H9 (cell line): ENCODE data around the gene KIAA0825. TPM values are rescaled to one million over a fixed set of nuclear protein-coding genes. Genes with fewer than 3 reads are reported as not detected.

Source experiments
- DNase-seq: peaks from one replicate; pipeline ENCODE4 v3.0.0-alpha.2; 2017
- H2AFZ ChIP-seq: one replicate; pipeline ENCODE4 v1.6.1; 2013; ENCODE audit warnings: mild to moderate bottlenecking, low read length, control low read depth, moderate library complexity
- H2AK5ac ChIP-seq: 2 replicates; pipeline ENCODE4 v1.6.1; 2013; ENCODE audit warnings: low read length, control low read depth, mixed read lengths; ENCODE audit not compliant: insufficient read length
- H2BK120ac ChIP-seq: one replicate; pipeline ENCODE4 v1.6.1; 2013; ENCODE audit warnings: low read depth, mild to moderate bottlenecking, low read length, control low read depth, inconsistent platforms; ENCODE audit not compliant: poor library complexity, severe bottlenecking
- H2BK12ac ChIP-seq: 2 replicates; pipeline ENCODE4 v1.6.1; 2013; ENCODE audit warnings: low read length, control low read depth, mixed read lengths, low read depth; ENCODE audit not compliant: insufficient read length
- H2BK15ac ChIP-seq: 2 replicates; pipeline ENCODE4 v1.6.1; 2013; ENCODE audit warnings: low read depth, low read length, control low read depth
- H2BK20ac ChIP-seq: one replicate; pipeline ENCODE4 v1.6.1; 2013; ENCODE audit warnings: low read depth, mild to moderate bottlenecking, low read length, control low read depth, inconsistent platforms; ENCODE audit not compliant: poor library complexity, severe bottlenecking
- H2BK5ac ChIP-seq: 2 replicates; pipeline ENCODE4 v1.6.1; 2013; ENCODE audit warnings: low read length, control low read depth, mixed read lengths; ENCODE audit not compliant: insufficient read length
- H3K14ac ChIP-seq: 2 replicates; pipeline ENCODE4 v1.6.1; 2013; ENCODE audit warnings: low read length, control low read depth; ENCODE audit not compliant: insufficient read depth
- H3K18ac ChIP-seq: 2 replicates; pipeline ENCODE4 v1.6.1; 2013; ENCODE audit warnings: low read depth, mild to moderate bottlenecking, mixed read lengths, low read length, control low read depth; ENCODE audit not compliant: insufficient read length
- H3K23ac ChIP-seq: 2 replicates; pipeline ENCODE4 v1.6.1; 2013; ENCODE audit warnings: low read length, control low read depth, mixed read lengths, low read depth; ENCODE audit not compliant: insufficient read length
- H3K23me2 ChIP-seq: 2 replicates; pipeline ENCODE4 v1.6.1; 2013; ENCODE audit warnings: low read depth, mild to moderate bottlenecking, mixed read lengths, low read length, control low read depth; ENCODE audit not compliant: insufficient read length, poor library complexity, severe bottlenecking
- H3K27ac ChIP-seq: 2 replicates; pipeline ENCODE4 v1.5.1; 2013; ENCODE audit warnings: low read length, control low read depth, mixed read lengths, low read depth; ENCODE audit not compliant: insufficient read length
- H3K27me3 ChIP-seq: 2 replicates; pipeline ENCODE4 v1.6.1; 2013; ENCODE audit warnings: low read length, control low read depth, inconsistent platforms; ENCODE audit not compliant: insufficient read depth
- H3K4ac ChIP-seq: 2 replicates; pipeline ENCODE4 v1.6.1; 2013; ENCODE audit warnings: low read depth, mild to moderate bottlenecking, control low read depth, inconsistent platforms, low read length, moderate library complexity
- H3K4me1 ChIP-seq: 2 replicates; pipeline ENCODE4 v1.6.1; 2013; ENCODE audit warnings: low read length, control low read depth, inconsistent platforms; ENCODE audit not compliant: insufficient read depth
- H3K4me2 ChIP-seq: 2 replicates; pipeline ENCODE4 v1.6.1; 2013; ENCODE audit warnings: low read length, control low read depth, mixed read lengths; ENCODE audit not compliant: insufficient read length, insufficient read depth
- H3K56ac ChIP-seq: 2 replicates; pipeline ENCODE4 v1.6.1; 2013; ENCODE audit warnings: low read depth, mild to moderate bottlenecking, mixed read lengths, low read length, control low read depth; ENCODE audit not compliant: insufficient read length
- H3K79me1 ChIP-seq: 2 replicates; pipeline ENCODE4 v1.6.1; 2013; ENCODE audit warnings: low read depth, mild to moderate bottlenecking, moderate library complexity, low read length, control low read depth, inconsistent platforms; ENCODE audit not compliant: insufficient read depth, poor library complexity, severe bottlenecking
- H3K79me2 ChIP-seq: 2 replicates; pipeline ENCODE4 v1.6.1; 2013; ENCODE audit warnings: low read length, control low read depth, inconsistent platforms; ENCODE audit not compliant: insufficient read depth
- H3K9ac ChIP-seq: 2 replicates; pipeline ENCODE4 v1.6.1; 2013; ENCODE audit warnings: low read length, control low read depth, mixed read lengths; ENCODE audit not compliant: insufficient read length; ENCODE audit errors: extremely low read depth
- H3K9me3 ChIP-seq: one replicate; pipeline ENCODE4 v1.6.1; 2013; ENCODE audit warnings: low read depth, low read length, inconsistent platforms; ENCODE audit not compliant: control insufficient read depth
- H3T11ph ChIP-seq: one replicate; pipeline ENCODE4 v1.6.1; 2013; ENCODE audit warnings: mild to moderate bottlenecking, low read length, control low read depth, inconsistent platforms
- H4K20me1 ChIP-seq: one replicate; pipeline ENCODE4 v1.6.1; 2013; ENCODE audit not compliant: control insufficient read depth, insufficient read length, insufficient read depth
- H4K5ac ChIP-seq: 2 replicates; pipeline ENCODE4 v1.6.1; 2013; ENCODE audit warnings: low read depth, mild to moderate bottlenecking, mixed read lengths, low read length, control low read depth; ENCODE audit not compliant: insufficient read length
- H4K8ac ChIP-seq: replicated peaks from 2 replicates; pipeline ENCODE4 v1.6.1; 2013; ENCODE audit warnings: low read length, control low read depth, mixed read lengths, low read depth; ENCODE audit not compliant: insufficient read length
- H4K91ac ChIP-seq: 2 replicates; pipeline ENCODE4 v1.6.1; 2013; ENCODE audit warnings: low read depth, mild to moderate bottlenecking, moderate library complexity, mixed read lengths, low read length, control low read depth; ENCODE audit not compliant: insufficient read length
- H3K27ac Mint-ChIP-seq, 3 experiments: 2 replicates in 2 of 3; 3 replicates in 1 of 3; pipeline ENCODE4 v1.8.0; 2020 to 2021; ENCODE audit warnings: mixed read lengths in 3 of 3, mild to moderate bottlenecking in 1 of 3, moderate library complexity in 1 of 3
- H3K27me3 Mint-ChIP-seq: 2 replicates; pipeline ENCODE4 v1.8.0; 2021; ENCODE audit warnings: low read depth, mild to moderate bottlenecking, moderate library complexity, mixed read lengths
- H3K36me3 Mint-ChIP-seq, 3 experiments: 2 replicates in 2 of 3; 3 replicates in 1 of 3; pipeline ENCODE4 v1.8.0; 2020 to 2021; ENCODE audit warnings: low read depth in 3 of 3, mixed read lengths in 3 of 3; ENCODE audit not compliant: insufficient read depth in 1 of 3
- H3K4me1 Mint-ChIP-seq, 2 experiments: 2 replicates each; pipeline ENCODE4 v1.8.0; 2020; ENCODE audit warnings: mixed read lengths in 2 of 2
- H3K4me3 Mint-ChIP-seq, 2 experiments: 2 replicates in 1 of 2; 3 replicates in 1 of 2; pipeline ENCODE4 v1.8.0; 2020 to 2021; ENCODE audit warnings: mild to moderate bottlenecking in 2 of 2, mixed read lengths in 2 of 2, moderate library complexity in 1 of 2
- H3K9me3 Mint-ChIP-seq, 2 experiments: 2 replicates in 1 of 2; 3 replicates in 1 of 2; pipeline ENCODE4 v1.8.0; 2020; ENCODE audit warnings: mild to moderate bottlenecking in 2 of 2, mixed read lengths in 2 of 2, moderate library complexity in 1 of 2
- WGBS: extraction: QIAGEN DNeasy Blood & Tissue Kit; methylation state at CpG from one replicate; pipeline ENCODE4 v1.1.7; 2013; ENCODE audit warnings: missing lambda C conversion rate, low lambda C conversion rate, mixed read lengths; ENCODE audit not compliant: insufficient read length; ENCODE audit errors: extremely low coverage; 5-methylcytosine and 5-hydroxymethylcytosine counted together
- total RNA-seq: library from RNA; stranded (reverse); gene quantifications from 2 replicates; pipeline ENCODE4 v1.2.1, GENCODE V29; 2021
- TF ChIP-seq, protein P1 (sequence below): fragments of 200-600 bp; sonication (generic); conservative IDR thresholded peaks from 3 replicates; pipeline ENCODE4 v1.8.0; 2021; ENCODE audit warnings: antibody characterized with exemption, mild to moderate bottlenecking

Gene KIAA0825
- total RNA-seq, 1 experiment from 2014 or later = 1.8 TPM

DNA sequence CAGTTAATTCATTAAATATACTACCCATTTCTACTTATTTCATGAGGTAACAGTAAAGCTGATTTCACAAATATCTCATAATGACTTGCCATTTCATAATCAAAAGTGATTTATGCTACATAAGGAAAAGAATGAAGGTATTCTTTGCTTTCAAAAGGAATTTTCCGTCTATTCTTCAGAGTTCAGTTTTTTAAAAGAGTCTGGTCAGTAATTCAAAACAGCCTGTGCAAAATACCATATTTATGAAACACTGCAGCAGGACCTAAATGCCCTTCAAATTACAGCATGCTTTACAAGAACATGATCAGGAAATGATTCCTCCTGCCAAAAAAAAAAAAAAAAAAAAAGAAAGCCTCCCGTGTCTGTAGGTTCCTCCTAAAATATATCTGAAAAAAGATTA is 154.7 kb downstream of the KIAA0825 start:
- Histone ChIP-seq H2AFZ (no peak overlapping the region), H3K4ac (no peak overlapping the region), H4K8ac (no peak overlapping the region), H3K79me1 (no peaks in the 10 kb centered on the region), H4K20me1 (no peaks in the 10 kb centered on the region), H3K79me2 (no peaks in the 10 kb centered on the region), H3T11ph (no peak overlapping the region), H2BK5ac (no peak overlapping the region), H3K4me1 (no peaks in the 10 kb centered on the region; the same call in 1 of the 2 replicates), H3K18ac (no peak overlapping the region), H2BK120ac (no peak overlapping the region), H3K56ac (no peak overlapping the region), H3K23me2 (no peaks in the 10 kb centered on the region), H3K14ac (no peak overlapping the region), H4K91ac (no peak overlapping the region), H2AK5ac (no peak overlapping the region), H2BK12ac (no peak overlapping the region), H3K9ac (no peak overlapping the region), H3K4me2 (no peak overlapping the region), H3K9me3 (no peaks in the 10 kb centered on the region), H3K23ac (no peak overlapping the region), H3K27ac (no peak overlapping the region), H3K27me3 (no peaks in the 10 kb centered on the region), H2BK15ac (no peak overlapping the region), H4K5ac (no peak overlapping the region), H2BK20ac (no peak overlapping the region)
- H3K9me3 Mint-ChIP-seq = no peaks in the 10 kb centered on the region
- no peaks in the 10 kb centered on the region for H3K36me3 Mint-ChIP-seq
- DNase-seq = no peak
- no peak overlapping the region for H3K27ac Mint-ChIP-seq
- TF ChIP-seq, protein P1, sequence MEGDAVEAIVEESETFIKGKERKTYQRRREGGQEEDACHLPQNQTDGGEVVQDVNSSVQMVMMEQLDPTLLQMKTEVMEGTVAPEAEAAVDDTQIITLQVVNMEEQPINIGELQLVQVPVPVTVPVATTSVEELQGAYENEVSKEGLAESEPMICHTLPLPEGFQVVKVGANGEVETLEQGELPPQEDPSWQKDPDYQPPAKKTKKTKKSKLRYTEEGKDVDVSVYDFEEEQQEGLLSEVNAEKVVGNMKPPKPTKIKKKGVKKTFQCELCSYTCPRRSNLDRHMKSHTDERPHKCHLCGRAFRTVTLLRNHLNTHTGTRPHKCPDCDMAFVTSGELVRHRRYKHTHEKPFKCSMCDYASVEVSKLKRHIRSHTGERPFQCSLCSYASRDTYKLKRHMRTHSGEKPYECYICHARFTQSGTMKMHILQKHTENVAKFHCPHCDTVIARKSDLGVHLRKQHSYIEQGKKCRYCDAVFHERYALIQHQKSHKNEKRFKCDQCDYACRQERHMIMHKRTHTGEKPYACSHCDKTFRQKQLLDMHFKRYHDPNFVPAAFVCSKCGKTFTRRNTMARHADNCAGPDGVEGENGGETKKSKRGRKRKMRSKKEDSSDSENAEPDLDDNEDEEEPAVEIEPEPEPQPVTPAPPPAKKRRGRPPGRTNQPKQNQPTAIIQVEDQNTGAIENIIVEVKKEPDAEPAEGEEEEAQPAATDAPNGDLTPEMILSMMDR = no peak
- peaks cover 3 to 5% of the 10 kb centered on the region in 2 experiments; a peak in 3 of 4 replicates for H3K4me1 Mint-ChIP-seq
- no peak overlapping the region for H3K4me3 Mint-ChIP-seq
- WGBS = no CpG with 5 or more reads among the region's 2 CpGs
- H3K27me3 Mint-ChIP-seq = no peaks in the 10 kb centered on the region
